ENCODE results near the gene AGBL1. TPM values are rescaled to one million over a fixed set of nuclear protein-coding genes. Genes with fewer than 3 reads are reported as not detected.

Gene AGBL1
- polyA plus RNA-seq, 1 donor (not counting 4 experiments of a cell fraction or from before 2014, with no cell fraction given) = not detected

DNA sequence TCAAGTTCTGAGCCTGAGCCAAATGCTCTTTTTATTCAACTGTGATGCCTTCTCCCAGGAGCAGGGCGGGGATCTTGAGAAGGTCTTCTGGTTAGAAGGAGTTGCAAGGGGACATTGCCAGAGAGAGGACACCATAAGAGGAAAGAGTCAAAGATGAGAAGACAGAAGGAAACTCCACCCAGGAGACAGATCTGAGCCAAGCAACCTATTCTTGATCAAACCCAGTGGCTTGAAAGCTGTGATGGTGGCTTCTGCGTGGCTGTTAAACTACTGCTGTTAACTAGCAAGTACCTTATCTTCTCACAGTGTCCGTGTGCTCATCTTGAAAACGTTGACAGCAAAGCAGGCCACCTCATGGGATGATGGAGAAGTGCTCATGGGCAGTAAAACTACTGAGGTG is 19.8 kb upstream of the AGBL1 start:
- dilution Hi-C loops (cut with MboI; ENCODE audit: extremely low pct_ligation_motif_present, low sequenced_read_pairs) = no loop called here
- no peak for DNase-seq (ENCODE audit: low read depth, low spot score)

DNA sequence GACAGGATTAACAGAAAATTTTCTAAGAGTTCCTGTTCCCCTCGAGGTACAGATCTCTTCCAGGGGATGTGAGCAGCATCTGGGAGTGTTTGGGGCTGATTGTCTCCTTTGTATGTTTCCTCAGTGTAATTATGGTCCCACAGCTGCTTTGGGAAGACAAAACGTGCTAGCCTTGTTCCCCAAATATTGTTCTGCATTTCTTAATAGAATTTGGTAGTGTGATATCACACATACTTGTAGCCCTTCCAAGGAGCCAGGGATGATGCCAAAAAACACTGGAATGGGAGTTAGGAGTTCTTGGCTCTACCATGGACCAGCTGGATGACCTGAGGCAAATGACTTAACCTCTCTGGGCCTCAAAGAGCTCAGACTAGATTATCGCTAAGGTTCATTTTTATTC is 19.0 kb upstream of the AGBL1 start:
- peaks cover 1% of the 10 kb centered on the region for H3K9me3 ChIP-seq (ENCODE audit: control insufficient read depth, low read depth, low read length)
- no peak overlapping the region for H3K4me3 ChIP-seq (ENCODE audit: control insufficient read depth in 2 of 3, extremely low read depth in 1 of 3, insufficient read depth in 2 of 3, low read depth in 1 of 3, low read length in 3 of 3)
- dilution Hi-C loops (cut with MboI; ENCODE audit: extremely low pct_ligation_motif_present, low sequenced_read_pairs) = no loop called here
- H3K9ac ChIP-seq (ENCODE audit: control insufficient read depth, extremely low read depth, insufficient read depth, low read length) = no peak overlapping the region
- no peaks in the 10 kb centered on the region for H3K36me3 ChIP-seq (ENCODE audit: control insufficient read depth in 2 of 2, extremely low read depth in 1 of 2, insufficient read depth in 2 of 2, low read length in 2 of 2)
- no peak overlapping the region for H3K4me2 ChIP-seq (ENCODE audit: control insufficient read depth, extremely low read depth, insufficient read depth, low read depth, low read length)
- no peaks in the 10 kb centered on the region for H3K79me2 ChIP-seq (ENCODE audit: control insufficient read depth, insufficient read depth, low read length)
- no peak overlapping the region for H3K27ac ChIP-seq (ENCODE audit: control insufficient read depth, insufficient read depth, low read length)
- H3K27me3 ChIP-seq (ENCODE audit: control insufficient read depth, extremely low read depth, insufficient read depth, low read length) = no peaks in the 10 kb centered on the region
- FAIRE-seq (no peak), DNase-seq (ENCODE audit: low read depth, low spot score) (no peak)
- no peaks in the 10 kb centered on the region for H4K20me1 ChIP-seq (ENCODE audit: control insufficient read depth, extremely low read depth, insufficient read depth, low read length)
- TF ChIP-seq, protein P1, sequence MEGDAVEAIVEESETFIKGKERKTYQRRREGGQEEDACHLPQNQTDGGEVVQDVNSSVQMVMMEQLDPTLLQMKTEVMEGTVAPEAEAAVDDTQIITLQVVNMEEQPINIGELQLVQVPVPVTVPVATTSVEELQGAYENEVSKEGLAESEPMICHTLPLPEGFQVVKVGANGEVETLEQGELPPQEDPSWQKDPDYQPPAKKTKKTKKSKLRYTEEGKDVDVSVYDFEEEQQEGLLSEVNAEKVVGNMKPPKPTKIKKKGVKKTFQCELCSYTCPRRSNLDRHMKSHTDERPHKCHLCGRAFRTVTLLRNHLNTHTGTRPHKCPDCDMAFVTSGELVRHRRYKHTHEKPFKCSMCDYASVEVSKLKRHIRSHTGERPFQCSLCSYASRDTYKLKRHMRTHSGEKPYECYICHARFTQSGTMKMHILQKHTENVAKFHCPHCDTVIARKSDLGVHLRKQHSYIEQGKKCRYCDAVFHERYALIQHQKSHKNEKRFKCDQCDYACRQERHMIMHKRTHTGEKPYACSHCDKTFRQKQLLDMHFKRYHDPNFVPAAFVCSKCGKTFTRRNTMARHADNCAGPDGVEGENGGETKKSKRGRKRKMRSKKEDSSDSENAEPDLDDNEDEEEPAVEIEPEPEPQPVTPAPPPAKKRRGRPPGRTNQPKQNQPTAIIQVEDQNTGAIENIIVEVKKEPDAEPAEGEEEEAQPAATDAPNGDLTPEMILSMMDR (optimal IDR thresholded peaks at IDR 0.05 in 1 of 3, IDR thresholded peaks at IDR 0.05 in 1 of 3, conservative IDR thresholded peaks at IDR 0.05 in 1 of 3; ENCODE audit: extremely low read depth in 1 of 3, insufficient read depth in 2 of 3, low read length in 3 of 3) = no peak
- TF ChIP-seq EZH2 (IDR thresholded peaks at IDR 0.05; ENCODE audit: low read length) = no peak
- H3K4me1 ChIP-seq (ENCODE audit: control insufficient read depth, extremely low read depth, insufficient read depth, low read length) = no peaks in the 10 kb centered on the region
- no peaks in the 10 kb centered on the region for H3K9me1 ChIP-seq (ENCODE audit: control insufficient read depth, extremely low read depth, insufficient read depth, low read length)
- H2AFZ ChIP-seq (ENCODE audit: control insufficient read depth, low read length) = no peak overlapping the region

More for the DNA sequence above, 19.8 kb upstream of the AGBL1 start:
- H3K9ac ChIP-seq (ENCODE audit: control insufficient read depth, extremely low read depth, insufficient read depth, low read length) = no peak overlapping the region
- H3K4me2 ChIP-seq (ENCODE audit: control insufficient read depth, extremely low read depth, insufficient read depth, low read depth, low read length) = no peak overlapping the region
- H3K4me3 ChIP-seq (ENCODE audit: control insufficient read depth in 2 of 3, extremely low read depth in 1 of 3, insufficient read depth in 2 of 3, low read depth in 1 of 3, low read length in 3 of 3) = no peak overlapping the region
- peaks cover 1% of the 10 kb centered on the region for H3K9me3 ChIP-seq (ENCODE audit: control insufficient read depth, low read depth, low read length)
- no peak overlapping the region for H2AFZ ChIP-seq (ENCODE audit: control insufficient read depth, low read length)
- no peaks in the 10 kb centered on the region for H3K36me3 ChIP-seq (ENCODE audit: control insufficient read depth in 2 of 2, extremely low read depth in 1 of 2, insufficient read depth in 2 of 2, low read length in 2 of 2)
- H4K20me1 ChIP-seq (ENCODE audit: control insufficient read depth, extremely low read depth, insufficient read depth, low read length) = no peaks in the 10 kb centered on the region
- H3K4me1 ChIP-seq (ENCODE audit: control insufficient read depth, extremely low read depth, insufficient read depth, low read length) = no peaks in the 10 kb centered on the region
- no peak for FAIRE-seq
- H3K79me2 ChIP-seq (ENCODE audit: control insufficient read depth, insufficient read depth, low read length) = no peaks in the 10 kb centered on the region
- no peaks in the 10 kb centered on the region for H3K9me1 ChIP-seq (ENCODE audit: control insufficient read depth, extremely low read depth, insufficient read depth, low read length)
- TF ChIP-seq, protein P1 (optimal IDR thresholded peaks at IDR 0.05 in 1 of 3, IDR thresholded peaks at IDR 0.05 in 1 of 3, conservative IDR thresholded peaks at IDR 0.05 in 1 of 3; ENCODE audit: extremely low read depth in 1 of 3, insufficient read depth in 2 of 3, low read length in 3 of 3) = no peak
- no peak for TF ChIP-seq EZH2 (IDR thresholded peaks at IDR 0.05; ENCODE audit: low read length)
- H3K27me3 ChIP-seq (ENCODE audit: control insufficient read depth, extremely low read depth, insufficient read depth, low read length) = no peaks in the 10 kb centered on the region
- no peak overlapping the region for H3K27ac ChIP-seq (ENCODE audit: control insufficient read depth, insufficient read depth, low read length)
